Gastrocnemius medialis (tissue), 4 donors: Measurements from ENCODE around the gene ENOX2. TPM values are rescaled to one million over a fixed set of nuclear protein-coding genes. Genes with fewer than 3 reads are reported as not detected.

Experiments
- ATAC-seq, 2 donors: fragments of 150-250 bp; one replicate each; pipeline ENCODE4 v1.9.1; 2016
- DNase-seq, 2 donors: peaks; one replicate each; pipeline ENCODE4 v3.0.0-alpha.2; 2019
- H3K27ac ChIP-seq, 4 donors: fragments of 200-600 bp; sonication (generic); 1 replicate in 1 of 4; 2 replicates in 3 of 4; pipeline ENCODE4 v1.5.1; 2016 to 2018; ENCODE audit warnings: mild to moderate bottlenecking in 2 of 4, moderate library complexity in 1 of 4
- H3K27me3 ChIP-seq, 3 donors: fragments of 200-600 bp; sonication (generic) in 2 of 3; 1 replicate in 1 of 3; 2 replicates in 2 of 3; pipeline versions ENCODE4 v1.5.1 to v1.6.0; 2016 to 2019; ENCODE audit warnings: mild to moderate bottlenecking in 1 of 3, moderate library complexity in 1 of 3
- H3K36me3 ChIP-seq, 2 donors: fragments of 200-600 bp; sonication (generic) in 1 of 2; one replicate each; pipeline ENCODE4 v1.5.1; 2017 to 2018
- H3K4me1 ChIP-seq, 2 donors: fragments of 200-600 bp; sonication (generic) in 1 of 2; one replicate each; pipeline ENCODE4 v1.5.1; 2016 to 2017; ENCODE audit warnings: mild to moderate bottlenecking in 2 of 2
- H3K4me3 ChIP-seq, 4 donors: fragments of 200-600 bp; sonication (generic) in 3 of 4; 1 replicate in 1 of 4; 2 replicates in 3 of 4; pipeline ENCODE4 v1.5.1; 2016 to 2019; ENCODE audit warnings: mild to moderate bottlenecking in 2 of 4
- H3K9me3 ChIP-seq, 3 donors: fragments of 200-600 bp; sonication (generic) in 2 of 3; 1 replicate in 1 of 3; 2 replicates in 2 of 3; pipeline ENCODE4 v1.5.1; 2016 to 2019
- POLR2A ChIP-seq, 2 donors: fragments of 450-650 bp; IDR thresholded peaks; one replicate each; pipeline ENCODE4 v1.6.1; 2017; ENCODE audit warnings: antibody characterized with exemption in 2 of 2, mild to moderate bottlenecking in 2 of 2, moderate library complexity in 2 of 2
- in situ Hi-C, 4 donors: fragments of 200-750 bp; cut with MboI; loops; one replicate each; pipeline versions ENCODE4 v1.15.0 to v1.8.0; 2017; ENCODE audit warnings: low sequenced_read_pairs in 4 of 4
- intact Hi-C: fragments of 100-400 bp; cut with DNase I; formaldehyde crosslinking; loops from one replicate; pipeline ENCODE4 v1.15.1; 2023; ENCODE audit warnings: low total_unique reads
- total RNA-seq, 4 donors: library from RNA; depleted of rRNA; stranded (reverse); fragments of >200 nt; gene quantifications; one replicate each; pipeline versions ENCODE4 v1.1.0 to v1.2.3, GENCODE V29; 2016
- TF ChIP-seq, protein P1 (sequence below), 5 experiments: fragments of 450-650 bp in 3 of 5; fragments of 200-600 bp in 2 of 5; sonication (generic) in 2 of 5; IDR thresholded peaks in 4 of 5; conservative IDR thresholded peaks in 1 of 5; 1 replicate in 4 of 5; 2 replicates in 1 of 5; pipeline ENCODE4 v1.5.1; 2016 to 2019; ENCODE audit warnings: antibody characterized with exemption in 5 of 5, mild to moderate bottlenecking in 3 of 5, moderate library complexity in 3 of 5

ENOX2 gene
- total RNA-seq, 4 donors from 2014 or later, result 7.2 to 10.9 (median 7.9) TPM

DNA sequence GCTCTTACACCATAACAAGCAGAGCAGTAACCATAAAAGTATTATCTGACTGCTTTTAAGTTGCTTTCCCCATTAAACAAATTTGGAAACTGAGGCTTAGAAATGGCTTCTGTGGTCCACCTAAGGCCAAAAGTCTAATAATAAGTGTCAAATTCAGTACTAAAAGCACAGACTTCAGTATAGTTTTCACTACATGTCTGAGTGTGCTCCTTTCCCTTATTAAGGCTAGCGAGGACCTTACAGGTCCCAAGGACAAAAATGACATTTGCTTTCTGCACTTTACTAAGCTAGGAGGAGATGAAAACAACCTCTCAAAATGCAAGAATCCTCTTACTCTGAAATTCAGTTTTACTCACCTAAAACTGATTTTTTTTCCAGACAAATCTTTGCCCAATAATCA lies 127.2 kb downstream of the ENOX2 start:
- no peak overlapping the region for H3K27ac ChIP-seq
- no peak overlapping the region for H3K4me3 ChIP-seq
- no peaks in the 10 kb centered on the region for H3K36me3 ChIP-seq
- intact Hi-C loops, result loop anchor here (10.0 kb wide), 1 partner anchor 129 kb away; the partner anchor contains the start of gene ENOX2
- H3K9me3 ChIP-seq, result no peaks in the 10 kb centered on the region
- in situ Hi-C loops, result no loop called here
- ATAC-seq (no peak), DNase-seq (no peak)
- no peak for TF ChIP-seq POLR2A (IDR thresholded peaks at IDR 0.05)
- TF ChIP-seq, protein P1, sequence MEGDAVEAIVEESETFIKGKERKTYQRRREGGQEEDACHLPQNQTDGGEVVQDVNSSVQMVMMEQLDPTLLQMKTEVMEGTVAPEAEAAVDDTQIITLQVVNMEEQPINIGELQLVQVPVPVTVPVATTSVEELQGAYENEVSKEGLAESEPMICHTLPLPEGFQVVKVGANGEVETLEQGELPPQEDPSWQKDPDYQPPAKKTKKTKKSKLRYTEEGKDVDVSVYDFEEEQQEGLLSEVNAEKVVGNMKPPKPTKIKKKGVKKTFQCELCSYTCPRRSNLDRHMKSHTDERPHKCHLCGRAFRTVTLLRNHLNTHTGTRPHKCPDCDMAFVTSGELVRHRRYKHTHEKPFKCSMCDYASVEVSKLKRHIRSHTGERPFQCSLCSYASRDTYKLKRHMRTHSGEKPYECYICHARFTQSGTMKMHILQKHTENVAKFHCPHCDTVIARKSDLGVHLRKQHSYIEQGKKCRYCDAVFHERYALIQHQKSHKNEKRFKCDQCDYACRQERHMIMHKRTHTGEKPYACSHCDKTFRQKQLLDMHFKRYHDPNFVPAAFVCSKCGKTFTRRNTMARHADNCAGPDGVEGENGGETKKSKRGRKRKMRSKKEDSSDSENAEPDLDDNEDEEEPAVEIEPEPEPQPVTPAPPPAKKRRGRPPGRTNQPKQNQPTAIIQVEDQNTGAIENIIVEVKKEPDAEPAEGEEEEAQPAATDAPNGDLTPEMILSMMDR (IDR thresholded peaks at IDR 0.05 in 4 of 5, conservative IDR thresholded peaks at IDR 0.05 in 1 of 5), result no peak
- H3K27me3 ChIP-seq, result no peaks in the 10 kb centered on the region
- peaks cover 1 to 14% of the 10 kb centered on the region in 2 donors for H3K4me1 ChIP-seq

DNA sequence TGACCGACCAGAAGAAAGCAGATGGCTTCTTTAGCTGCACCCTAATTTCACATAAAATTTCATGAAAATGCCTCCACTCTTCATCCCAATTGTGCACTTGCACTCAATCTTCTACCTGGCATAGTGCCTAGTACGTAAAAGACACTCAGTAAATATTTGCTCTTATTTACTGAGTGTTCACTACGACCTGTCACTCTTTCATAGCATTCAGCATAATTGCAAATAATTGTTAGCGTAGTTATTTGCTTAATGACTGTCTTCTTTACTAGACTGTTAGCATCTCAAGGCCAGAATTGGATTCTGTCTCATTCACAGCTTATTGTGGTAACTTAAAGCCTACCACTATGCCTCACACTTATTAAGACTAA lies 130.2 kb downstream of the ENOX2 start:
- in situ Hi-C loops, result no loop called here
- DNase-seq (no peak), ATAC-seq (peak in 1 of 2 donors; percentile 27)
- Histone ChIP-seq H3K4me3 (no peak overlapping the region), H3K36me3 (no peaks in the 10 kb centered on the region), H3K27me3 (no peaks in the 10 kb centered on the region), H3K4me1 (peaks cover 4 to 39% of the 10 kb centered on the region in 2 donors), H3K9me3 (no peaks in the 10 kb centered on the region), H3K27ac (peak overlapping the region; percentile 58 to 80 (median 62))
- intact Hi-C loops, result loop anchor here (5.0 to 10.0 kb wide), 2 partner anchors 60 to 132 kb away; partner anchors contain the start of gene ENOX2
- TF ChIP-seq, protein P1 (IDR thresholded peaks at IDR 0.05 in 4 of 5, conservative IDR thresholded peaks at IDR 0.05 in 1 of 5), result no peak
- TF ChIP-seq POLR2A (IDR thresholded peaks at IDR 0.05), result no peak

DNA sequence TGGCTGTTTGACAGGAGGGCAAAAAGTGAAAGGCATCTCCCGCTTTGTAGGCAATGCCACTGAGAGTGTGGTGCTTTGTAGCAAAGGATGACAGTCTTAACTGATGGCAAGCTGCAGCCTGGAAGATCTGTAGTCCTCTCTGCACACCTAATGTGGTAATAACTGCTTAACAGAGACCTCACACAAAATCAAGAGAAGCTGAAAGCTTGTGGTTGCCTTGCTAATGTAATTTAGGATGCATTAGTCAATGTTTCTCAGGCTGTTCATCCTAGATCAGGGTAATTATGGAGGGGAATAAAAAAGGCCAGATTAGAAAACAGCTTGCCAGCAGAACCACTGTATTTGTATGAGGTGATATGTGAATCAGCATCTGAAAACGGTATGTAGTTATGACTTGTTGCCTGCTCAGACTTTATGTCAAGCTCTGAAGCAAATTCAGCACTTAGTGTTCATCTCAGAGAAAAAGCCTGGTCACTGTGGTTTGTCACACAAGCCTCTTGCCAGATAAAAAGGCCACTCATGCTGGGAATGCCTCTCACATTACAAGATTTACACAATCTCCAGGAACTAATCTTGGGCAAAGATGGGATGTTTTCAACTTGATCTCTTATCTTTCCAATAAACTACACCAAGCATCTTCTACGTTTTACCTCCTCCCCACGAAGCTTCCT lies 130.8 kb downstream of the ENOX2 start:
- Histone ChIP-seq H3K9me3 (no peaks in the 10 kb centered on the region), H3K36me3 (no peaks in the 10 kb centered on the region), H3K27me3 (no peaks in the 10 kb centered on the region), H3K4me1 (peaks cover 4 to 39% of the 10 kb centered on the region in 2 donors), H3K27ac (peak overlapping the region; percentile 58 to 80 (median 72)), H3K4me3 (no peak overlapping the region)
- ATAC-seq (peak; percentile 85 to 88), DNase-seq (peak; percentile 23 to 28)
- in situ Hi-C loops (no loop called here), intact Hi-C loops (loop anchor here (5.0 to 10.0 kb wide), 2 partner anchors 60 to 133 kb away; partner anchors contain the start of gene ENOX2)
- no peak for TF ChIP-seq POLR2A (IDR thresholded peaks at IDR 0.05)
- TF ChIP-seq, protein P1 (IDR thresholded peaks at IDR 0.05 in 4 of 5, conservative IDR thresholded peaks at IDR 0.05 in 1 of 5), result no peak

DNA sequence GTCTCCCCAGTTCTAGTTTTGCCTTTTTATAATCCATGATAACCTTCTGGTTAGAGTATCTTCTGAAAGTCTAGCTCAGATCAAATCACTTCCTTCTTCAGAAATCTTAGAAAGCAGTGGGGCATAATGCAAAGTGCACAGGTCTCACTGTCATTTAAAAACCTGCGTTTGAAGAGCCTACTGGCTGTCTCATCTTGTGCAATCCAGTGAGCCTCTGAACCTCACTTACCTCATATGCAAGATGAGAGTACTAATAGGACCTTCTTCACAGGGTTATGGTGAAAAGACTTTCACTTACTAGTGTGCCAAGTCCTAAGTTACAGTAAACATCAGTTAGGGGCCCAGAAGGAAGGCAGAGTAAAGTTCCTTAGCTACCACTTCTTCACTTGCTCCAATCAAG lies 131.4 kb downstream of the ENOX2 start:
- no peak overlapping the region for H3K4me3 ChIP-seq
- H3K9me3 ChIP-seq, result no peaks in the 10 kb centered on the region
- H3K36me3 ChIP-seq, result no peaks in the 10 kb centered on the region
- no peak for TF ChIP-seq POLR2A (IDR thresholded peaks at IDR 0.05)
- TF ChIP-seq, protein P1 (IDR thresholded peaks at IDR 0.05 in 4 of 5, conservative IDR thresholded peaks at IDR 0.05 in 1 of 5), result no peak
- peak in 1 of 2 donors; percentile 23 for ATAC-seq
- H3K4me1 ChIP-seq, result peaks cover 4 to 39% of the 10 kb centered on the region in 2 donors
- in situ Hi-C loops, result no loop called here
- intact Hi-C loops, result loop anchor here (5.0 to 10.0 kb wide), 2 partner anchors 59 to 133 kb away; partner anchors contain the start of gene ENOX2
- H3K27me3 ChIP-seq, result no peaks in the 10 kb centered on the region
- no peak for DNase-seq
- peak overlapping the region; percentile 58 to 80 (median 72) for H3K27ac ChIP-seq
